NCI-H1694 (cell line): ENCODE results near the gene SCNN1B.
"Not testable (repeated sequence)": the region's sequence is repeated elsewhere in the genome, so short reads cannot be mapped to it uniquely, and the experiment has no call there.

Source experiments
- DNase-seq: peaks from one replicate; lab custom pipeline; 2025; lab: John Stamatoyannopoulos, UW

SCNN1B gene, protein sequence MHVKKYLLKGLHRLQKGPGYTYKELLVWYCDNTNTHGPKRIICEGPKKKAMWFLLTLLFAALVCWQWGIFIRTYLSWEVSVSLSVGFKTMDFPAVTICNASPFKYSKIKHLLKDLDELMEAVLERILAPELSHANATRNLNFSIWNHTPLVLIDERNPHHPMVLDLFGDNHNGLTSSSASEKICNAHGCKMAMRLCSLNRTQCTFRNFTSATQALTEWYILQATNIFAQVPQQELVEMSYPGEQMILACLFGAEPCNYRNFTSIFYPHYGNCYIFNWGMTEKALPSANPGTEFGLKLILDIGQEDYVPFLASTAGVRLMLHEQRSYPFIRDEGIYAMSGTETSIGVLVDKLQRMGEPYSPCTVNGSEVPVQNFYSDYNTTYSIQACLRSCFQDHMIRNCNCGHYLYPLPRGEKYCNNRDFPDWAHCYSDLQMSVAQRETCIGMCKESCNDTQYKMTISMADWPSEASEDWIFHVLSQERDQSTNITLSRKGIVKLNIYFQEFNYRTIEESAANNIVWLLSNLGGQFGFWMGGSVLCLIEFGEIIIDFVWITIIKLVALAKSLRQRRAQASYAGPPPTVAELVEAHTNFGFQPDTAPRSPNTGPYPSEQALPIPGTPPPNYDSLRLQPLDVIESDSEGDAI

GRCh38 chr16:23302045-23302956, at the start of gene SCNN1B:
SCNN1B (plus strand) TSS chr16:23302302; CDS start chr16:23348600, 46,298 bp downstream.
- no peak for DNase-seq

GRCh38 chr16:23252310-23252709, 49.8 kb upstream of the SCNN1B start:
- no peak for DNase-seq

GRCh38 chr16:23253650-23254049, 48.5 kb upstream of the SCNN1B start:
- not testable (repeated sequence) for DNase-seq

DNA sequence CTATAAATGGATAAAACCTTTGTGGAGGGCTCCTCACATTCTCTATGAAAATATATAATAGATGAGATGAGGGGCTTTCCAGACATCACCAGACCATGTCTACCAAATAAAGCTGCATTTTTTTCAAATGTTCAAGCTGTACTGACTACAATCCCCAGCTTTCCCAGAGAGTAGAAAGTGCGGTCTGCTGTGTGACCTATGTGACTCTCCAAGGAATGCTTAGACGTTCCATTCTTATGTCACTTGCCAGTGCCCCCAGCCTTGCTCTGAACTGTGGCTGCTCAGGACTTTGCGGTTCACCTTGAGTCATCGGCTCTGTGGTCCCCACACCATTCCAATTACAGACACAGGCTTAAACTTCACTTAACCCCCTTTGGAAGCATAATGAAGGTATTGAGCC, 47.8 kb upstream of the SCNN1B start:
- no peak for DNase-seq

GRCh38 chr16:23255000-23255399, 47.1 kb upstream of the SCNN1B start:
- DNase-seq, result no peak

- DNase-seq, result no peak
These were observed 45.7 kb upstream of the SCNN1B start for GRCh38 chr16:23256440-23256839.

- no peak for DNase-seq
These were observed 44.4 kb upstream of the SCNN1B start for GRCh38 chr16:23257682-23258081.

GRCh38 chr16:23258919-23259237, 43.2 kb upstream of the SCNN1B start:
- DNase-seq, result no peak

DNA sequence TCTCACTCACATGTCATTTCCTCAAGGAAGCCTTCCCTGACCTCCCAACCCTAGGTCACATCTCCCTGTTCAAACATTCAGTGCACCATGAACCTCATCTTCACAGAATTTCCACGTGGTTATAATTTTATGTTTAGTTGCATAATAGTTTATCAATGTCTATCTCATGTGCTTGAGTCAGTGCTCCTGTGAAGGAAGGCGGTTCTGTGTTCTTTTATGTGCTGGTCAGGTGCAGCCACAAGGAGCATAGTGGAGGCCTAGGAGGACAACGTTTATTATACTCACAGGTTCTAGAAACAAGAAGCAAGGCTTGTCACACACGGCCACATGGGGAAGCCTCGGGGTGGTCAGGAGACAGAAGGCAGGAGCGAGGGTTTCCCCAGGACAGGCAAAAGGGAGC, 34.5 kb upstream of the SCNN1B start:
- no peak for DNase-seq

DNA sequence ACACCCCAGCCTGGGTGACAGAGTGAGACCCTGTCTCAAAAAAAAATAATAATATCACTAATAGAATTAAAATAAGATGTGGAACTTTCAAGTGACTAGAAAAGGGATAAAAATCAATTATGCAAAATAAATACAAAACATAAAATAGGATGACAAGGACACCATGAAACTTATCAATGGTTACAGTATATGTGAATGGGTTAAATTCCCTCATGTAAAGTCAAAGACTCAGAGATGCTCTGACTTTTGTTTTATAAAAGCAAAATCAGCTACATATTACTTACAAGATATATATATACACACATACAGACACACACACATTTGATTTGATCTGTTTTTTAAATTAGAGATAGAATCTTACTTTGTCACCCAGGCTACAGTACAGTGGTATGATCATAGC, 33.5 kb upstream of the SCNN1B start:
- no peak for DNase-seq

GRCh38 chr16:23269248-23269953, 32.7 kb upstream of the SCNN1B start:
- DNase-seq, result no peak

DNA sequence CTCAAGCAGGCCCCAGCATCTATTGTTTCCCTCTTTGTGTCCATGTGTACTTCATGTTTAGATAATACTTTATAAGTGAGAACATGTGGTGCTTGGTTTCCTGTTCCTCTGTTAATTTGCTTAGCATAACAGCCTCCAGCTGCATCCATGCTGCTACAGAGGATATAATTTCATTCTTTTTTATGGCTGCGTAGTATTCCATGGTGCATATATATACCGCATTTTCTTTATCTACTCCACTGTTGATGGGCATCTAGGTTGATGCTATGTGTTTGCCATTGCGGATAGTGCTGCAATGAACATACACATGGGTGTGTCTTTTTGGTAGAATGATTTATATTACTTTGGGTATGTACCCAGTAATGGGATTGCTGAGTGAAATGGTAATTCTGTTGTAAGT, 31.4 kb upstream of the SCNN1B start:
- no peak for DNase-seq

DNA sequence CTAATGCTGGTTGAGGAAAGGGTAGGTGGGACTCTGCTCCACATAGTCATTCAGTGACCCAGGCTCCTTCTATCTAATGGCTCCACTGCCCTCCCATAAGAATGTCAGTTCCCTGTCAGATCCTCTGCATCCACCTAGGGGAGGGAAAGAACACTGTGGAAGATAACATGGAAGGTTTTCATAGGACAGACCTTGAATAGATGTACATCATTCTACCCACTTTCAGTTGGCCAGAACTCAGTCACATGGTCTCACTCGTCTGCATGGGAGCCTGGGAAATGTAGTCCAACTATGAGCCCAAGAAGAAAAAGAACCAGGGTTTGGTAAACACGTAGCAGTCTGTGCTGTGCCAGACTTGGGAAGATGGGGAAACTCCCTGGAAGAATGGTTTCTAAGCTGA, 27.1 kb upstream of the SCNN1B start:
- DNase-seq, result no peak

- DNase-seq, result no peak
These were observed 25.3 kb upstream of the SCNN1B start for GRCh38 chr16:23276821-23277220.

GRCh38 chr16:23278031-23278430, 24.1 kb upstream of the SCNN1B start:
- no peak for DNase-seq

DNA sequence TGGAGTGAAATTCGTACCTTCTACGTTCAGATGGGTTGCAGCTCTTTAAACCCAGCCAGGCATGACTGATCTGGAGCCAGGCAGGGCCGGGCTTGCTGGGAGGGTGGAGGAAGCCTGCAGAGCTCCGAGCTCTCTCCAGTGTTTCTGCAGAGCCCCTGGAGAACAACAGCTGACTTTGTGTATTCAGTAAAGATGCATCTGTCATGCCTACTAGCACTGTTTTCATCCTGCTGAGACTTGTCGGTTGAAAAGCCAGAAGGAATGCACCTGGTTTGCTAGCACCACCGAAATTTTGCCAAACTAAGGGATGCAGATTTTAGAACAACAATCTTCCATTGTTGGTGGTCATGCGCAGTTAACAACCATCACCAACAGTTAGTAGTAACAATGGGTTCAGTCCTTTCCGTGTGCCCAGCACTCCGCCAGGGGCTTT, 22.4 kb upstream of the SCNN1B start:
- DNase-seq, result peak; percentile 89

- DNase-seq, result no peak
These were observed 21.6 kb upstream of the SCNN1B start for GRCh38 chr16:23280483-23280967.

DNA sequence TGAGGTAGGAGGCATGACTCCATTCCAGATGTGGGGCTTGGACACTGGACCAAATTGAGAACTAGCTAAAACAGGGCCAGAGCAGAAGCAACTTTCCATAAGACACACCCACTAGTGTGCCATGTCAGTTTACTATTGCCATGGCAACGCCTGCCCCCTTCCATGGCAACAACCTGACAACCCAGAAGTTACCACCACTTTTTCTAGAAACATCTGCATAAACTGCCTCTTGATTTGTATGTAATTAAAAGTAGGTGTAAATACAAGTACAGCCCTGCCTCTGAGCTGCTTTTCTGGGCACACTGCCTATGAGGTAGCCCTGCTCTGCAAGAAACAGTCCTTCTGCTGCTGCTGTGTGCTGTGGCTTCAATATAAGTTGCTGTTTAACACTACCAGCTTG, 19.5 kb upstream of the SCNN1B start:
- peak; percentile 60 for DNase-seq

- no peak for DNase-seq
These were observed 18.5 kb upstream of the SCNN1B start for GRCh38 chr16:23283571-23283970.

GRCh38 chr16:23284584-23284983, 17.5 kb upstream of the SCNN1B start:
- DNase-seq, result no peak

- DNase-seq, result no peak
These were observed 16.0 kb upstream of the SCNN1B start for GRCh38 chr16:23286131-23286532.

DNA sequence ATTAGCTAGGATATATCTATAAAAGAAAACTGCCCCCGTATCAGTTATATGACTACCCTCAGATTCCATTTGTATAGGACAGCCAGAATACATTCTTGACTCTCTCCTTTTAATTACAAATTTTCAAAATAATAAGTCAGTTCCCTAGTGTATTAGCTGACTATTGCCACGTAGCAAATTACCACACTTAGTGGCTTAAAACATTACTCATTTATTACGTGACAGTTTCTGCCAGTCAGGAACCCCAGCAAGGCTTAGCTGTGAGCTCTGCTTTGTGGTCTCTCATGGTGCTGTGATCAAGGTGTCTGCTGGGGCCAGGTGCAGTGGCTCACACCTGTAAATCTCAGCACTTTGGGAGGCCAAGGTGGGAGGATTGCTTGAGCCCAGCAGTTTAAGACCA, 13.9 kb upstream of the SCNN1B start:
- DNase-seq, result no peak
